ENCODE data around the gene AIFM1.
"Not testable (repeated sequence)": the region's sequence is repeated elsewhere in the genome, so short reads cannot be mapped to it uniquely, and the experiment has no call there.

The AIFM1 gene

GRCh38 chrX:130120746-130121504 is 44.7 kb downstream of the AIFM1 start:
- in situ Hi-C loops (cut with MboI; ENCODE audit: low sequenced_read_pairs): no loop called here

DNA sequence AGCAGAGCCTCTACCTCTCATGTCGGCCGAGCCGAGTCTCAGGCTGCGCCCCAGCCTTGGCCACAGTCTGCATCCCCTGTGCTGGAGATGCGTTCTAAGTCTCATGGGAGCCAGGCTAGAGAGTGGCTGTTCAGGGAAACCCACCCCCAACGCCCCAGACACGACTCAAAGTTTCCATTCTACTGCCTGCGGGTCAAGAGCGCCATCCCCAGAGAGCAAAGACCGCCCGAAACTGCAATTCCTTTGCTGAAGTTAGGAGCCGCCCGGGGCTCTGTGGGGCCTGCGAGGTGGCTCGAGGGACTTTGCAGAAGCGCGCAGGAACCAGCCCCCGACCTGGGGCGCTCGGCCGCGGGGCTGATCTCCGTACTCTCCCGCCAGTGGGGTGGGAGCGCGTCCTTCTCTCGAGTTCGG is 45.3 kb downstream of the AIFM1 start:
- in situ Hi-C loops (cut with MboI; ENCODE audit: low sequenced_read_pairs): no loop called here

- in situ Hi-C loops (cut with MboI; ENCODE audit: low sequenced_read_pairs): no loop called here
Measured at GRCh38 chrX:130119312-130119898, 46.2 kb downstream of the AIFM1 start.

GRCh38 chrX:130118441-130119311 is 47.0 kb downstream of the AIFM1 start:
- in situ Hi-C loops (cut with MboI; ENCODE audit: low sequenced_read_pairs): no loop called here

- in situ Hi-C loops (cut with MboI; ENCODE audit: low sequenced_read_pairs): no loop called here
Measured at GRCh38 chrX:130117166-130117565, 48.5 kb downstream of the AIFM1 start.

DNA sequence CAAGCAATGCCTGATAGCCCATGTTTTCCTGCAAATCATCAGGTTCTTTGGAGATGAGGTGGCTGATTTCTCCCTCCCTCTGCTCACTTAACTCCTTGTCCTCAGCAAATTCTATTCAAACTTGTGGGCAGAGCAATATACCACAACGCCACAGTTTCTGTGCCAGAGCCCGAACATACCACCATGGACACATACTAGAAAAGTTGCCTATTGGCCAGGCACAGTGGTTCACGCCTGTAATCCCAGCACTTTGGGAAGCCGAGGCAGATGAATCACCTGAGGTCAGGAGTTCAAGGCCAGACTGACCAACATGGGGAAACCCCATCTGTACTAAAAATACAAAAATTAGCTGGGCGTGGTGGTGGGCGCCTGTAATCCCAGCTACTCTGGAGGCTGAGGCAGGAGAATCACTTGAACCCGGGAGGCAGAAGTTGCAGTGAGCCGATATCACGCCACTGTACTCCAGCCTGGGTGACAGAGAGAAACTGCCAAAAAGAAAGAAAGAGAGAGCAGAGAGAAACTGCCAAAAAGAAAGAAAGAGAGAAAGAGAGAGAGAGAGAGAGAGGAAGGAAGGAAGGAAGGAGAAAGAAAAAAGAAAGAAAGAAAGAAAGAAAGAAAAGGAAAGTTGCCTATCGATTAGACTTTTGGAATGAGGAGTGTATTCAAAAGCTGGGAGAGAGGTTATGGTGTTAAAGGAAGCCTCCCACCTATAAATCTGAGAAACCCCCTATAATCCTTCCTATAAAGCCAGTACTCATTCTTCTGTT is 50.3 kb downstream of the AIFM1 start:
- in situ Hi-C loops (cut with MboI; ENCODE audit: low sequenced_read_pairs): not testable (repeated sequence)

DNA sequence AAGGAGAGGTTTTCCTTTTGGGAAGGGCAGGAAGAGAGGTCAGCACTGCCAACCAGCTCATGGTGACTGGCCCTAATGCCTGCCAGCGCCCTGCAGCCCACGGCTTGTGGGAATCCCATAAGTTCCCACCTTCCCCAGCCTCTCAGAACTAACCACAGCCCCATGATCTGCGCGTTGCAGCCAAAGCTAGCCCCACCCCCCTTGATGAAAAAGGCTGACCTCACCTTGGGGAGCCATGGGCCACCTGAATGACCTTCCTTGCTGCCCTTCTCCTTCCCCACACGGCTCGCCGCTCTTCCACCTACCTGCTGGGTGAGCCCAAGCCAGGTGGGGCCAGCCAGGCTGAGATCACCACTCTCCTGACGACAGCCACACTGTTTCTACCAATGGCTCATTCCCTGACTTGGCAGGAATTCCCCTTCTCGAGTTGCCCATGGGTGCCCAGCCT is 51.5 kb downstream of the AIFM1 start:
- in situ Hi-C loops (cut with MboI; ENCODE audit: low sequenced_read_pairs): no loop called here

GRCh38 chrX:130111220-130112154 is 54.2 kb downstream of the AIFM1 start:
- in situ Hi-C loops (cut with MboI; ENCODE audit: low sequenced_read_pairs): no loop called here

- in situ Hi-C loops (cut with MboI; ENCODE audit: low sequenced_read_pairs): no loop called here
Measured at GRCh38 chrX:130110379-130111219, 55.0 kb downstream of the AIFM1 start, which contains the start of gene ELF4. Gene ELF4 (minus strand): TSS chrX:130110497. CDS start chrX:130081330, 29,167 bp downstream.

- in situ Hi-C loops (cut with MboI; ENCODE audit: low sequenced_read_pairs): no loop called here
Measured at GRCh38 chrX:130109429-130110378, 55.9 kb downstream of the AIFM1 start.

GRCh38 chrX:130108647-130109428 is 56.8 kb downstream of the AIFM1 start:
- in situ Hi-C loops (cut with MboI; ENCODE audit: low sequenced_read_pairs): no loop called here

DNA sequence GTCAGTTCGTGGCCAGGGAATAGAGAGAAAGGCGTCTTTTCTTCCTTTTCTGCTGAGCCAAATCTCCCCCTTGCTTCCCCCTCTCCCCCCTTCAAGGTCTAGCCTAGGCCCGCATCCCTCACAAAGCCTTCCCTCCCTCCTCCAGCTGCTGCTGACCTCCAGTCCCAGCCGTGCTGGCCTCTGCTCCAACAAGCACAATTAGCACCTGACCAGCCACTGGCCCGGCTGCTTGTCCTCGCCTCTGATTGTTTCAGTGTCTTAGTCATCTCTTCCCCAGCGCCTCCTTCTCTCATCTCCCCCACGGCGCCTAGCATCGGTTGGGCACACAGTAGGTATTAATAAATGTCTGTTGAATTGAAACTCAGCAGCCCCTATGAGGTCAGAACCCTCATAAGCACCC is 59.6 kb downstream of the AIFM1 start:
- in situ Hi-C loops (cut with MboI; ENCODE audit: low sequenced_read_pairs): no loop called here

- in situ Hi-C loops (cut with MboI; ENCODE audit: low sequenced_read_pairs): no loop called here
Measured at GRCh38 chrX:130105244-130105643, 60.4 kb downstream of the AIFM1 start.

GRCh38 chrX:130103605-130104004 is 62.0 kb downstream of the AIFM1 start:
- in situ Hi-C loops (cut with MboI; ENCODE audit: low sequenced_read_pairs): no loop called here

GRCh38 chrX:130100180-130100579 is 65.5 kb downstream of the AIFM1 start:
- in situ Hi-C loops (cut with MboI; ENCODE audit: low sequenced_read_pairs): no loop called here

DNA sequence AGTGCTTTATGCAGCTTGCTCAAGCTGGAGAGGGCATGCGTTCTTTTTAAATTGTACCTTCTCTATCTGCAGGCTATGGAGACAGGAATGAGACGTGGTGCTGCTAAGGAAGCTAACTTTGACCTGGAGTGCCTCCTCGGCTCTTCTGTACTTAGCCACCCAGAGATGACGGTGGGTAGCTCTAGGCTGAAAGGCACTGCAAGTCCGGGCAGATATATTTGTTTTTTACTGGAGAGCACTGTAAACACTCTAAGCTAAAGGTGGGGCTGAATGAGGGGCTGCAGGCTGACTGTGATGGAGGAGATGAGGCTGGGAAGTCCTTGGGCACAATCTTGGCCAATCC is 67.5 kb downstream of the AIFM1 start:
- in situ Hi-C loops (cut with MboI; ENCODE audit: low sequenced_read_pairs): no loop called here
